H1 (cell line): ENCODE data around the gene MMEL1. TPM values are rescaled to one million over a fixed set of nuclear protein-coding genes. Genes with fewer than 3 reads are reported as not detected.

ENCODE experiments used
- CTCF ChIA-PET: fragments of 300-600 bp; sonication (Branson Sonifier 250); formaldehyde crosslinking; loops from one replicate; lab custom pipeline; 2021; ENCODE audit not compliant: partially characterized antibody; lab: Charles Lee
- POLR2A ChIA-PET: fragments of 300-600 bp; sonication (Branson Sonifier 250); formaldehyde crosslinking; loops from one replicate; lab custom pipeline; 2021; ENCODE audit warnings: inconsistent platforms; ENCODE audit not compliant: partially characterized antibody; lab: Charles Lee
- DNase-seq, 2 experiments: peaks; one replicate each; pipeline versions ENCODE4 v3.0.0 to v3.0.0-alpha.2; 2010 to 2022; ENCODE audit warnings: low spot score in 2 of 2, low read depth in 1 of 2, mixed read lengths in 1 of 2
- FAIRE-seq: peaks from 2 replicates; lab custom pipeline; 2011; peaks lifted over from hg19 to GRCh38; lab: Jason Lieb, UNC
- H2AFZ ChIP-seq: 2 replicates; pipeline ENCODE4 v1.8.1; 2012; ENCODE audit warnings: low read length, inconsistent platforms
- H2AK5ac ChIP-seq: 2 replicates; pipeline ENCODE4 v1.6.1; 2013; ENCODE audit warnings: low read depth, low read length
- H2BK120ac ChIP-seq: replicated peaks from 2 replicates; pipeline ENCODE3; 2013; ENCODE audit warnings: low read depth, low read length, inconsistent platforms
- H2BK12ac ChIP-seq: 2 replicates; pipeline ENCODE4 v1.6.1; 2013; ENCODE audit warnings: low read depth, low read length
- H2BK15ac ChIP-seq: 2 replicates; pipeline ENCODE4 v1.6.1; 2013; ENCODE audit warnings: low read length
- H2BK20ac ChIP-seq: 2 replicates; pipeline ENCODE4 v1.6.1; 2013; ENCODE audit warnings: low read length
- H2BK5ac ChIP-seq: 2 replicates; pipeline ENCODE4 v1.6.1; 2013; ENCODE audit warnings: low read depth, low read length
- H3K14ac ChIP-seq: 2 replicates; pipeline ENCODE4 v1.6.1; 2013; ENCODE audit warnings: inconsistent platforms; ENCODE audit not compliant: insufficient read length
- H3K18ac ChIP-seq: 2 replicates; pipeline ENCODE4 v1.6.1; 2013; ENCODE audit warnings: low read length; ENCODE audit errors: extremely low read depth
- H3K23ac ChIP-seq: 2 replicates; pipeline ENCODE4 v1.6.1; 2013; ENCODE audit warnings: inconsistent platforms; ENCODE audit not compliant: insufficient read length
- H3K23me2 ChIP-seq: 2 replicates; pipeline ENCODE4 v1.6.1; 2013; ENCODE audit warnings: low read depth, low read length
- H3K27ac ChIP-seq: 2 replicates; pipeline ENCODE4 v1.6.1; 2011; ENCODE audit warnings: low read depth, low read length, inconsistent platforms
- H3K27me3 ChIP-seq, 4 experiments: replicated peaks in 1 of 4; 1 replicate in 1 of 4; 2 replicates in 3 of 4; pipeline versions ENCODE4 v1.6.1 to v1.8.1; 2011 to 2013; ENCODE audit warnings: low read length in 3 of 4, mild to moderate bottlenecking in 3 of 4, inconsistent platforms in 2 of 4, mixed read lengths in 2 of 4, moderate library complexity in 1 of 4; ENCODE audit not compliant: control insufficient read depth in 3 of 4, insufficient read depth in 3 of 4; ENCODE audit errors: extremely low read depth in 1 of 4
- H3K36me3 ChIP-seq, 4 experiments: 2 replicates each; pipeline versions ENCODE4 v1.6.1 to v1.8.1; 2011 to 2013; ENCODE audit warnings: mild to moderate bottlenecking in 4 of 4, low read length in 3 of 4, moderate library complexity in 2 of 4, control low read depth in 1 of 4, inconsistent platforms in 1 of 4; ENCODE audit not compliant: insufficient read depth in 4 of 4, control insufficient read depth in 2 of 4
- H3K4ac ChIP-seq: replicated peaks from 2 replicates; pipeline ENCODE3; 2013; ENCODE audit warnings: low read length, low read depth, mixed read lengths, inconsistent platforms; ENCODE audit not compliant: insufficient read length
- H3K4me1 ChIP-seq, 4 experiments: replicated peaks in 1 of 4; 1 replicate in 1 of 4; 2 replicates in 3 of 4; pipeline versions ENCODE4 v1.6.1 to v1.8.1; 2011 to 2013; ENCODE audit warnings: low read length in 3 of 4, inconsistent platforms in 2 of 4, mixed read lengths in 1 of 4; ENCODE audit not compliant: insufficient read depth in 4 of 4, control insufficient read depth in 3 of 4
- H3K4me2 ChIP-seq, 2 experiments: 2 replicates each; pipeline versions ENCODE4 v1.6.1 to v1.8.1; 2011 to 2013; ENCODE audit warnings: low read depth in 2 of 2, low read length in 2 of 2, control low read depth in 1 of 2, inconsistent platforms in 1 of 2, mild to moderate bottlenecking in 1 of 2; ENCODE audit not compliant: insufficient read depth in 1 of 2
- H3K4me3 ChIP-seq, 4 experiments: fragments of 200-600, 300-600 bp in 1 of 4; sonication (generic), shearing (Covaris generic), sonication (Bioruptor Twin) in 1 of 4; 2 replicates each; pipeline versions ENCODE4 v1.5.1 to v1.8.1; 2011 to 2016; ENCODE audit warnings: low read length in 4 of 4, low read depth in 3 of 4, control low read depth in 2 of 4, inconsistent platforms in 2 of 4, mild to moderate bottlenecking in 2 of 4, mixed read lengths in 1 of 4, moderate library complexity in 1 of 4; ENCODE audit not compliant: insufficient read depth in 2 of 4; ENCODE audit errors: extremely low read depth in 1 of 4
- H3K56ac ChIP-seq: replicated peaks from 2 replicates; pipeline ENCODE3; 2013; ENCODE audit warnings: low read depth, mild to moderate bottlenecking, mixed read lengths, low read length, inconsistent platforms; ENCODE audit not compliant: insufficient read length
- H3K79me1 ChIP-seq: 2 replicates; pipeline ENCODE4 v1.6.1; 2013; ENCODE audit warnings: low read depth, low read length, control low read depth
- H3K79me2 ChIP-seq, 2 experiments: 2 replicates each; pipeline versions ENCODE4 v1.6.1 to v1.8.1; 2012 to 2013; ENCODE audit warnings: low read length in 2 of 2, mild to moderate bottlenecking in 2 of 2, inconsistent platforms in 1 of 2; ENCODE audit not compliant: insufficient read depth in 2 of 2, control insufficient read depth in 1 of 2
- H3K9ac ChIP-seq, 4 experiments: replicated peaks in 1 of 4; 1 replicate in 1 of 4; 2 replicates in 3 of 4; pipeline versions ENCODE4 v1.6.1 to v1.8.1; 2011 to 2013; ENCODE audit warnings: low read depth in 3 of 4, low read length in 3 of 4, control low read depth in 2 of 4, mild to moderate bottlenecking in 2 of 4, moderate library complexity in 2 of 4, inconsistent platforms in 1 of 4; ENCODE audit errors: extremely low read depth in 1 of 4
- H3K9me3 ChIP-seq, 2 experiments: 2 replicates each; pipeline versions ENCODE4 v1.6.1 to v1.8.1; 2012 to 2013; ENCODE audit warnings: mild to moderate bottlenecking in 2 of 2, moderate library complexity in 2 of 2, control low read depth in 1 of 2, inconsistent platforms in 1 of 2, low read depth in 1 of 2, low read length in 1 of 2, mixed read lengths in 1 of 2; ENCODE audit not compliant: insufficient read depth in 2 of 2
- H4K20me1 ChIP-seq, 2 experiments: replicated peaks in 1 of 2; 2 replicates each; pipeline versions ENCODE3 to v1.8.1; 2011 to 2013; ENCODE audit warnings: inconsistent platforms in 2 of 2, low read length in 2 of 2, mild to moderate bottlenecking in 1 of 2; ENCODE audit not compliant: insufficient read depth in 2 of 2, control insufficient read depth in 1 of 2
- H4K5ac ChIP-seq: 2 replicates; pipeline ENCODE4 v1.6.1; 2013; ENCODE audit warnings: low read length, low read depth, mixed read lengths, inconsistent platforms; ENCODE audit not compliant: insufficient read length
- H4K8ac ChIP-seq: 2 replicates; pipeline ENCODE4 v1.8.0; 2013; ENCODE audit warnings: mild to moderate bottlenecking, moderate library complexity, low read length, inconsistent platforms; ENCODE audit not compliant: insufficient read depth; ENCODE audit errors: extremely low read depth
- H4K91ac ChIP-seq: replicated peaks from 2 replicates; pipeline ENCODE3; 2013; ENCODE audit warnings: low read length, mixed read lengths, inconsistent platforms; ENCODE audit not compliant: insufficient read length
- BRCA1 ChIP-seq: IDR thresholded peaks from 2 replicates; pipeline ENCODE4 v1.6.1; 2012; ENCODE audit warnings: low read depth, low read length, improper control_type of control experiment
- CBX8 ChIP-seq: fragments of 300-800, 300-1000 bp; sonication (generic); IDR thresholded peaks from 2 replicates; pipeline ENCODE4 v1.7.1; 2016; ENCODE audit warnings: low read depth, low read length, borderline replicate concordance
- CEBPB ChIP-seq: IDR thresholded peaks from 2 replicates; pipeline ENCODE4 v1.6.1; 2012; ENCODE audit warnings: low read depth, low read length
- EGR1 ChIP-seq: IDR thresholded peaks from 2 replicates; pipeline ENCODE4 v1.6.1; 2011; ENCODE audit warnings: low read depth, low read length, borderline replicate concordance
- GTF2F1 ChIP-seq: IDR thresholded peaks from 2 replicates; pipeline ENCODE4 v1.6.1; 2012; ENCODE audit warnings: low read depth, low read length, improper control_type of control experiment, borderline replicate concordance
- JUND ChIP-seq: IDR thresholded peaks from 2 replicates; pipeline ENCODE4 v1.6.1; 2011; ENCODE audit warnings: mild to moderate bottlenecking, improper control_type of control experiment, low read length
- NRF1 ChIP-seq: IDR thresholded peaks from 2 replicates; pipeline ENCODE4 v1.6.1; 2011; ENCODE audit warnings: mild to moderate bottlenecking, low read depth, low read length, improper control_type of control experiment
- PHF8 ChIP-seq: fragments of 200-600 bp; sonication (generic); conservative IDR thresholded peaks from 2 replicates; pipeline ENCODE4 v1.7.1; 2012; ENCODE audit warnings: low read depth, mild to moderate bottlenecking, inconsistent platforms, low read length, moderate library complexity
- POU5F1 ChIP-seq: IDR thresholded peaks from 2 replicates; pipeline ENCODE4 v1.6.1; 2011; ENCODE audit warnings: low read depth, mild to moderate bottlenecking, low read length, moderate library complexity
- RXRA ChIP-seq: IDR thresholded peaks from 2 replicates; pipeline ENCODE4 v1.6.1; 2011; ENCODE audit warnings: low read depth, mild to moderate bottlenecking, low read length, moderate library complexity; ENCODE audit not compliant: insufficient read depth
- SIRT6 ChIP-seq: IDR thresholded peaks from one replicate; pipeline ENCODE4 v1.7.1; 2012; ENCODE audit warnings: low read length, inconsistent platforms
- SIX5 ChIP-seq: IDR thresholded peaks from 2 replicates; pipeline ENCODE4 v1.6.1; 2011; ENCODE audit warnings: mild to moderate bottlenecking, low read depth, low read length
- SP4 ChIP-seq: IDR thresholded peaks from 2 replicates; pipeline ENCODE4 v1.6.1; 2012; ENCODE audit warnings: low read length, inconsistent platforms
- TAF7 ChIP-seq: optimal IDR thresholded peaks from 2 replicates; pipeline ENCODE3; 2011; ENCODE audit warnings: low read depth, mild to moderate bottlenecking, inconsistent platforms, low read length, moderate library complexity, borderline replicate concordance
- TEAD4 ChIP-seq: IDR thresholded peaks from 2 replicates; pipeline ENCODE4 v1.6.1; 2012; ENCODE audit warnings: low read depth, low read length, inconsistent platforms, mixed read lengths
- WGBS, 2 experiments: shearing (Covaris generic) in 1 of 2; methylation state at CpG; one replicate each; pipeline versions ENCODE4 v1.1.6 to v1.1.7; 2013 to 2015; ENCODE audit warnings: low lambda C conversion rate in 2 of 2, mixed read lengths in 2 of 2, inconsistent platforms in 1 of 2, low coverage in 1 of 2, missing lambda C conversion rate in 1 of 2; ENCODE audit not compliant: insufficient replicate concordance in 2 of 2, insufficient coverage in 1 of 2, insufficient read length in 1 of 2; ENCODE audit errors: extremely low coverage in 1 of 2, missing lambda C conversion rate in 1 of 2; 5-methylcytosine and 5-hydroxymethylcytosine counted together
- polyA plus RNA-seq, 7 experiments: library from polyadenylated mRNA; depleted of rRNA in 3 of 7; stranded (reverse) in 5 of 7; unstranded in 2 of 7; fragments of >200 nt in 5 of 7; fragments of 200-250 nt in 2 of 7; gene quantifications; 1 replicate in 5 of 7; 2 replicates in 1 of 7; 4 replicates in 1 of 7; pipeline versions ENCODE4 v1.2.1 to v1.2.3, GENCODE V29; 2011 to 2013; ENCODE audit warnings: missing spikeins in 2 of 7, mixed read lengths in 2 of 7
- total RNA-seq: library from RNA; stranded (reverse); fragmentation: NEBNext Ultra II Directional; extraction: Animal tissue kit (Norgen Biotek cat#: 25700); gene quantifications from 2 replicates; pipeline ENCODE4 v1.2.1, GENCODE V29; 2021

Gene MMEL1
- total and polyA plus RNA-seq, 2 of the 8 experiments (the other 6 are each of a cell fraction or from before 2014, with no cell fraction given): 0.91 to 1.7 TPM

DNA sequence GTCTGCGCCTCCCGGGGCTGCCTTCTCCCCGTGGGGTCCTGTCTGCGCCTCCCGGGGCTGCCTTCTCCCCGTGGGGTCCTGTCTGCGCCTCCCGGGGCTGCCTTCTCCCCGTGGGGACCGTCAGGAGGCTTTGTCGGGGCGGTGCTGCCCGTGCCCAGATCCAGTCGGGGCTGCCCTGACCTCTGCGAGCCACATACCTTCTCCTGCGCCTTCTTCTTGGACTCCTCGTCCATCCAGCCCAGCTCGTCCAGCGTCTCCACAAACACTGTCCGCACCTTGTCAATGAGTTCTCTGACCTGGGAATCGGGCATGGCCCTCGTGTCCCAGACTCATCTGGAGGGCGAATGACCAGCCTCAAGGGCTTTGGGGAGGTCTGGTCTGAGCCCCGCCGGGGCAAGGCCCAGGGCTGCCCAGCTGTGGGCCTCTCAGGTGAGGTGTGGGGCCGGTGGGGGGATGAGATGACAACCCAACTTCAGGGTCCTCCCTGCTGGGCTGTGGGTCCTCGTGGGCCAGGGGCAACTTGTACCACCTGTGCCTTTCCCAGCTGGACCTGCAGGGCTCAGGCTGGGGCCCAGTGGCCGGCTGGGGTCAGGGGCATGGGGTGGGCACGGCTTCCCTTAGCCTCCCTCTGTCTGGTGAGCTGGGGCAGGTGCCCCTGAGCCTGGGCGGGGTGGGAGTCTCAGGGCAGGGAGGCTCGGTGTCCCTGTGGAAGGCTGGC, 36.8 kb downstream of the MMEL1 start:
- no peak for DNase-seq
- no peak for TF ChIP-seq SIRT6
- TF ChIP-seq POU5F1: no peak
- no peak for TF ChIP-seq JUND
- no peak for TF ChIP-seq EGR1
- no peak for TF ChIP-seq TEAD4
- no peak for TF ChIP-seq CBX8
- TF ChIP-seq TAF7: no peak
- no peak for TF ChIP-seq SP4
- TF ChIP-seq BRCA1: no peak
- TF ChIP-seq SIX5: no peak
- no peak for TF ChIP-seq NRF1
- no peak for TF ChIP-seq GTF2F1
- no peak for TF ChIP-seq RXRA
- no peak for TF ChIP-seq CEBPB
- no peak for TF ChIP-seq PHF8

More for the DNA sequence above, 36.8 kb downstream of the MMEL1 start:
- no peak for FAIRE-seq
- Histone ChIP-seq H2BK15ac (no peak overlapping the region), H2AK5ac (no peak overlapping the region), H3K27ac (no peak overlapping the region), H4K8ac (no peak overlapping the region; the same call in 1 of the 2 replicates), H2BK5ac (no peak overlapping the region), H3K4me1 (no peaks in the 10 kb centered on the region), H2BK12ac (no peak overlapping the region), H4K91ac (no peak overlapping the region), H3K14ac (no peak overlapping the region), H3K56ac (no peak overlapping the region), H2AFZ (no peak overlapping the region), H2BK120ac (no peak overlapping the region), H3K4me2 (no peak overlapping the region), H3K4me3 (no peak overlapping the region), H3K23ac (no peak overlapping the region), H3K36me3 (no peaks in the 10 kb centered on the region), H2BK20ac (no peak overlapping the region), H3K9me3 (peaks cover 0 to 7% of the 10 kb centered on the region in 2 experiments; a peak in 2 of 4 replicates), H3K23me2 (no peaks in the 10 kb centered on the region), H3K79me2 (no peaks in the 10 kb centered on the region), H4K20me1 (no peaks in the 10 kb centered on the region), H3K4ac (no peak overlapping the region), H3K9ac (no peak overlapping the region), H3K79me1 (no peaks in the 10 kb centered on the region), H3K18ac (no peak overlapping the region), H4K5ac (no peak overlapping the region), H3K27me3 (no peaks in the 10 kb centered on the region)
- ChIA-PET POLR2A (no interaction called here), CTCF (no interaction called here)
- WGBS, 2 experiments: 87% methylated on average over 20 of the region's 31 CpGs; no CpG with 5 or more reads in 1 of the 2 experiments
